ENCODE data around the gene FGD6. TPM values are rescaled to one million over a fixed set of nuclear protein-coding genes. Genes with fewer than 3 reads are reported as not detected.

Gene FGD6
- total RNA-seq, 2 experiments from 2014 or later = 0.45 to 0.71 TPM

- Mint-ChIP-seq H3K4me1 (peaks cover 8% of the 10 kb centered on the region), H3K4me3 (no peak overlapping the region), H3K27me3 (peaks cover 14% of the 10 kb centered on the region), H3K36me3 (ENCODE audit: low read depth) (peaks cover 2% of the 10 kb centered on the region), H3K9me3 (no peaks in the 10 kb centered on the region), H3K27ac (no peak overlapping the region)
- ChIA-PET POLR2A (no interaction called here), CTCF (no interaction called here)
- no peak for DNase-seq
These were observed 4.1 kb downstream of the FGD6 start for GRCh38 chr12:95213119-95213518.

GRCh38 chr12:95212586-95212985, 4.7 kb downstream of the FGD6 start:
- peaks cover 8% of the 10 kb centered on the region for H3K4me1 Mint-ChIP-seq
- POLR2A ChIA-PET = no interaction called here

GRCh38 chr12:95208678-95209077, 8.6 kb downstream of the FGD6 start:
- Mint-ChIP-seq H3K27ac (no peak overlapping the region), H3K27me3 (peaks cover 6% of the 10 kb centered on the region), H3K9me3 (no peaks in the 10 kb centered on the region), H3K4me3 (no peak overlapping the region), H3K36me3 (ENCODE audit: low read depth) (no peaks in the 10 kb centered on the region), H3K4me1 (peaks cover 1% of the 10 kb centered on the region)
- no peak for DNase-seq
- ChIA-PET POLR2A (no interaction called here), CTCF (interaction anchor here (0.9 kb wide), 1 partner anchor 9 kb away, joined by 3 read pairs; the partner anchor contains the start of genes FGD6 and VEZT)

More at GRCh38 chr12:95212586-95212985, 4.7 kb downstream of the FGD6 start:
- CTCF ChIA-PET = no interaction called here
- no peak for DNase-seq
- H3K27ac Mint-ChIP-seq = no peak overlapping the region
- H3K36me3 Mint-ChIP-seq (ENCODE audit: low read depth) = peaks cover under 1% of the 10 kb centered on the region
- H3K9me3 Mint-ChIP-seq = no peaks in the 10 kb centered on the region
- H3K27me3 Mint-ChIP-seq = peaks cover 14% of the 10 kb centered on the region
- H3K4me3 Mint-ChIP-seq = no peak overlapping the region

GRCh38 chr12:95207407-95207806, 9.9 kb downstream of the FGD6 start:
- CTCF ChIA-PET = interaction anchor here (0.6 kb wide), 1 partner anchor 8 kb away, joined by 3 read pairs; no protein-coding TSS in a partner anchor
- Mint-ChIP-seq H3K27me3 (peaks cover 6% of the 10 kb centered on the region), H3K9me3 (no peaks in the 10 kb centered on the region), H3K4me3 (no peak overlapping the region), H3K36me3 (ENCODE audit: low read depth) (no peaks in the 10 kb centered on the region), H3K4me1 (peaks cover 1% of the 10 kb centered on the region), H3K27ac (no peak overlapping the region)
- no peak for DNase-seq
- POLR2A ChIA-PET = no interaction called here

- ChIA-PET CTCF (no interaction called here), POLR2A (interaction anchor here (0.6 kb wide), 1 partner anchor 134 kb away, joined by 3 read pairs; no protein-coding TSS in a partner anchor)
- H3K27ac Mint-ChIP-seq = no peak overlapping the region
- peaks cover 6% of the 10 kb centered on the region for H3K27me3 Mint-ChIP-seq
- H3K9me3 Mint-ChIP-seq = no peaks in the 10 kb centered on the region
- DNase-seq = no peak
- no peak overlapping the region for H3K4me3 Mint-ChIP-seq
- H3K36me3 Mint-ChIP-seq (ENCODE audit: low read depth) = no peaks in the 10 kb centered on the region
- peaks cover 1% of the 10 kb centered on the region for H3K4me1 Mint-ChIP-seq
These were observed 10.4 kb downstream of the FGD6 start for GRCh38 chr12:95206916-95207315.

GRCh38 chr12:95205685-95206084, 11.6 kb downstream of the FGD6 start:
- no peak overlapping the region for H3K4me3 Mint-ChIP-seq
- no peaks in the 10 kb centered on the region for H3K36me3 Mint-ChIP-seq (ENCODE audit: low read depth)
- peaks cover 1% of the 10 kb centered on the region for H3K4me1 Mint-ChIP-seq
- H3K27me3 Mint-ChIP-seq = peaks cover 4% of the 10 kb centered on the region
- H3K27ac Mint-ChIP-seq = no peak overlapping the region
- ChIA-PET CTCF (no interaction called here), POLR2A (no interaction called here)
- H3K9me3 Mint-ChIP-seq = no peaks in the 10 kb centered on the region
- no peak for DNase-seq

- no peak for DNase-seq
- POLR2A ChIA-PET = no interaction called here
- peaks cover 2% of the 10 kb centered on the region for H3K27me3 Mint-ChIP-seq
- H3K9me3 Mint-ChIP-seq = no peaks in the 10 kb centered on the region
- H3K4me1 Mint-ChIP-seq = peaks cover 1% of the 10 kb centered on the region
- no peak overlapping the region for H3K4me3 Mint-ChIP-seq
- no peaks in the 10 kb centered on the region for H3K36me3 Mint-ChIP-seq (ENCODE audit: low read depth)
- no peak overlapping the region for H3K27ac Mint-ChIP-seq
- CTCF ChIA-PET = no interaction called here
These were observed 12.1 kb downstream of the FGD6 start for GRCh38 chr12:95205016-95205624.

- H3K4me1 Mint-ChIP-seq = peaks cover 1% of the 10 kb centered on the region
- H3K4me3 Mint-ChIP-seq = no peak overlapping the region
- ChIA-PET POLR2A (no interaction called here), CTCF (no interaction called here)
- peaks cover 2% of the 10 kb centered on the region for H3K27me3 Mint-ChIP-seq
- H3K36me3 Mint-ChIP-seq (ENCODE audit: low read depth) = no peaks in the 10 kb centered on the region
- H3K27ac Mint-ChIP-seq = no peak overlapping the region
- H3K9me3 Mint-ChIP-seq = no peaks in the 10 kb centered on the region
- no peak for DNase-seq
These were observed 13.0 kb downstream of the FGD6 start for GRCh38 chr12:95204141-95204866.

- no peaks in the 10 kb centered on the region for H3K36me3 Mint-ChIP-seq (ENCODE audit: low read depth)
- CTCF ChIA-PET = no interaction called here
- H3K27ac Mint-ChIP-seq = no peak overlapping the region
- no peak overlapping the region for H3K4me3 Mint-ChIP-seq
- H3K4me1 Mint-ChIP-seq = peaks cover 1% of the 10 kb centered on the region
- DNase-seq = no peak
- H3K27me3 Mint-ChIP-seq = no peaks in the 10 kb centered on the region
- no peaks in the 10 kb centered on the region for H3K9me3 Mint-ChIP-seq
- POLR2A ChIA-PET = no interaction called here
These were observed 13.7 kb downstream of the FGD6 start for GRCh38 chr12:95203487-95204030.

- Mint-ChIP-seq H3K27ac (no peak overlapping the region), H3K27me3 (no peaks in the 10 kb centered on the region), H3K36me3 (ENCODE audit: low read depth) (no peaks in the 10 kb centered on the region), H3K4me3 (no peak overlapping the region), H3K9me3 (no peaks in the 10 kb centered on the region), H3K4me1 (peaks cover 1% of the 10 kb centered on the region)
- DNase-seq = no peak
- CTCF ChIA-PET = no interaction called here
- POLR2A ChIA-PET = no interaction called here
These were observed 14.4 kb downstream of the FGD6 start for GRCh38 chr12:95202691-95203486.

- CTCF ChIA-PET = interaction anchor here (0.7 to 1.2 kb wide), 2 partner anchors 21 to 715 kb away, joined by 3 read pairs; no protein-coding TSS in a partner anchor
- POLR2A ChIA-PET = no interaction called here
- no peak overlapping the region for H3K27ac Mint-ChIP-seq
These were observed 16.1 kb downstream of the FGD6 start for GRCh38 chr12:95201056-95201670.

GRCh38 chr12:95200128-95200894, 17.0 kb downstream of the FGD6 start:
- Mint-ChIP-seq H3K9me3 (no peaks in the 10 kb centered on the region), H3K4me3 (no peak overlapping the region), H3K4me1 (peaks cover 1% of the 10 kb centered on the region), H3K27ac (no peak overlapping the region), H3K27me3 (no peaks in the 10 kb centered on the region), H3K36me3 (ENCODE audit: low read depth) (no peaks in the 10 kb centered on the region)
- ChIA-PET CTCF (no interaction called here), POLR2A (no interaction called here)
- no peak for DNase-seq

More at GRCh38 chr12:95201056-95201670, 16.1 kb downstream of the FGD6 start:
- Mint-ChIP-seq H3K9me3 (no peaks in the 10 kb centered on the region), H3K4me1 (peaks cover 1% of the 10 kb centered on the region), H3K36me3 (ENCODE audit: low read depth) (no peaks in the 10 kb centered on the region), H3K4me3 (no peak overlapping the region), H3K27me3 (no peaks in the 10 kb centered on the region)
- DNase-seq = no peak
